Stimulated activated naive CD4-positive, alpha-beta T cell treated with Interleukin-2 at 50 U/mL for 16 hours (primary cell): ENCODE data around the gene SRCAP.

Experiments
- DNase-seq: peaks from one replicate; lab custom pipeline; 2025; lab: John Stamatoyannopoulos, UW

SRCAP gene

DNA sequence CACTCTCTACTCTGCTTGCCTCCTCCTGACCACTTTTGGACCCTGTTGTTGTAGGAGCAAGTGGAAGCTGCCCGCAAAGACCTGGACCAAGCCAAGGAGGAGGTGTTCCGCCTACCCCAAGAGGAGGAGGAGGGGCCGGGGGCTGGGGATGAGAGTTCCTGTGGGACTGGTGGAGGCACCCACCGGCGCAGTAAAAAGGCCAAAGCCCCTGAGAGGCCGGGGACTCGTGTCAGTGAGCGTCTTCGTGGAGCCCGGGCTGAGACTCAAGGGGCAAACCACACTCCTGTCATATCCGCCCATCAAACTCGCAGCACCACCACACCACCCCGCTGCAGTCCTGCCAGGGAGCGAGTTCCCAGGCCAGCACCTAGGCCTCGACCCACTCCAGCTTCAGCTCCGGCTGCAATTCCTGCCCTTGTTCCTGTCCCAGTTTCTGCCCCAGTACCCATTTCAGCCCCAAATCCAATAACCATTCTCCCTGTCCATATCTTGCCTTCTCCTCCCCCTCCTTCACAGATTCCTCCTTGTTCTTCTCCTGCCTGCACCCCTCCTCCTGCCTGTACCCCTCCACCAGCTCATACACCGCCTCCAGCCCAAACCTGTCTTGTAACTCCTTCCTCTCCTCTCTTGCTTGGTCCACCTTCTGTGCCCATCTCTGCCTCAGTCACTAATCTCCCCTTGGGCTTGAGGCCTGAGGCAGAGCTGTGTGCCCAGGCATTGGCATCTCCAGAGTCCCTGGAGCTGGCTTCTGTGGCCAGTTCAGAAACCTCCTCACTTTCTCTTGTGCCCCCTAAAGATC lies 38.2 kb downstream of the SRCAP start:
- no peak for DNase-seq

DNA sequence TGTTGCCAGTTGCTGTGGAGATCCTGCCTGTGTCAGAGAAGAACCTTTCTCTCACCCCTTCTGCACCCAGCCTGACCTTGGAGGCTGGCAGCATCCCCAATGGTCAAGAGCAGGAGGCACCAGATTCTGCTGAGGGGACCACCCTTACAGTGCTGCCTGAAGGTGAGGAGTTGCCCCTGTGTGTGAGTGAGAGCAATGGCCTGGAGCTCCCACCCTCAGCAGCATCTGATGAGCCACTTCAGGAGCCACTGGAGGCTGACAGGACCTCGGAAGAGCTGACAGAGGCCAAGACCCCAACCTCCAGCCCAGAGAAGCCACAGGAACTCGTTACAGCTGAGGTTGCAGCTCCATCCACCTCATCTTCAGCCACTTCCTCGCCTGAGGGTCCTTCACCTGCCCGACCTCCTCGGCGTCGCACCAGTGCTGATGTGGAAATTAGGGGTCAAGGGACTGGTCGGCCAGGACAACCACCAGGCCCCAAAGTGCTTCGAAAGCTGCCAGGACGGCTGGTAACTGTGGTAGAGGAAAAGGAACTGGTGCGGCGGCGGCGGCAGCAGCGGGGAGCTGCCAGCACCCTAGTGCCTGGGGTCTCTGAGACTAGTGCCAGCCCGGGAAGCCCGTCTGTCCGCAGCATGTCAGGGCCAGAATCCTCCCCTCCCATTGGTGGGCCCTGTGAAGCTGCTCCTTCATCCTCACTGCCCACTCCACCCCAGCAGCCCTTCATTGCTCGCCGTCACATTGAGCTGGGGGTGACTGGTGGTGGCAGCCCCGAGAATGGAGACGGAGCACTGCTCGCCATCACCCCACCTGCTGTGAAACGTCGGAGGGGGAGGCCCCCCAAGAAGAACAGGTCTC lies 39.0 kb downstream of the SRCAP start:
- no peak for DNase-seq

DNA sequence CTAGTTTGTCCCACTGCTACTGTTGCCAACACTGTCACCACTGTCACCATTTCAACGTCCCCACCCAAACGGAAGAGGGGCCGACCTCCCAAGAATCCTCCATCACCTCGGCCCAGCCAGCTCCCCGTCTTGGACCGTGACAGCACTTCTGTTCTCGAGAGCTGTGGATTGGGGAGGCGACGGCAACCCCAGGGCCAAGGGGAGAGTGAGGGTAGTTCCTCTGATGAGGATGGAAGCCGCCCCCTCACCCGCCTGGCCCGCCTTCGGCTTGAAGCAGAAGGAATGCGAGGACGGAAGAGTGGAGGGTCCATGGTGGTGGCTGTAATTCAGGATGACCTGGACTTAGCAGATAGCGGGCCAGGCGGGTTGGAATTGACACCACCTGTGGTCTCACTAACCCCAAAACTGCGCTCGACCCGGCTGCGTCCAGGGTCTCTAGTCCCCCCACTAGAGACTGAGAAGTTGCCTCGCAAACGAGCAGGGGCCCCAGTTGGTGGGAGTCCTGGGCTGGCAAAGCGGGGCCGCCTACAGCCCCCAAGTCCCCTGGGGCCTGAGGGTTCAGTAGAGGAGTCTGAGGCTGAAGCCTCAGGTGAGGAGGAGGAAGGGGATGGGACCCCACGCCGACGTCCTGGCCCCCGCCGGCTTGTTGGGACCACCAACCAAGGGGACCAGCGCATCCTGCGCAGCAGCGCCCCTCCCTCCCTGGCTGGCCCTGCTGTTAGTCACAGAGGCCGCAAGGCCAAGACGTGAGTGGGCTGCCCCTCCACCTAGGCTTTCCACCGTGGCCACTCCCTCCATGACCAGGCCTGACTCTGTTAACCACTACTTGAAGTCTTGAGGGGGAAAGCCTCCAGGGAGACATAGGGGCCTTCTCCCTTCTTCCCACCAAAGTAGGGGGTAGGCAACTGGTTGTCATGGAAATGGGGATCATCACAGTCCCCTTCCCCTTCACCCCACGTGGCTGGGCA lies 40.3 kb downstream of the SRCAP start:
- DNase-seq, result no peak

DNA sequence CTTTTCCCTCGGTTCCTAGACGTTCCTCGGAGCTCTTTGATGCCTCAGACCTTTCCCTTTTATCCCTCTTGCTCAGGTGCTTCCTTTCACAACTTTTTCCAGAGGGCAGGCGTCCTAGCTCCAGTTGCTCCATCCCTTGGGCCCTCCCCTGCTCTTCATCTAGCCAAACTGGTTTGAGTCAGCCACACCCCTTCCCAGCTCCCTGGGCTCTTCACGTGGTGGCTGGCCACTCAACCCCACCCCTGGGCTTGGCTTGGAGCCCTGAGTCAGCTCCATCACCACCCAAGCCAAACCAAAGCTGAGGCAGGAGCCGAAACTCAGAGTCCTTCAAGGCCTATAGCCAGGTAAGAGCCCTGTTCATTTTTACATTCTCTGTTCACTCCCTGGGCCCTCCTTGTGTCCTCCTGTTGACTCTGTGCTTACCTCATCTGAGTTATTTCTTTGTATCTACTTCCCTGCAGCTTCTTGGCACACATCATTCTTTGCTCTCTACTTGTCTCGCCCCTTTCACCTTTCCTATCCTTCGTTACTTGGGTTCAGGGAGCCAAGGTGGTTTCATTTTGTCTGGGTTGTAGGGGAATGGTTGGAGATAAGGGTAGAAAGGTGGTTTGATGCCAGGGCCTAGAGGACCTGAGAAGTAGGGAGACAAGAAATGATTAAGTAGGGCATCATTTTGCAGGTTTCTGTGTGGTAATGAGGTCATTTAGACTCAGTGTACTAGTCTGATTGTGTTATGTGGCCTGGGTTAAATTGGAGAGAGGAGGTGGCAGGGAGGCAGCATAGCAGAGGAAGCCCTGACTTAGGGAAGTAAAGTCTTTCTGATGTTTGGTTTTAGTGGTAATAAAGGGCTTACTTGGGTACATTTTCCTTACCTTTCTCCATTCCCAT lies 41.6 kb downstream of the SRCAP start:
- no peak for DNase-seq

DNA sequence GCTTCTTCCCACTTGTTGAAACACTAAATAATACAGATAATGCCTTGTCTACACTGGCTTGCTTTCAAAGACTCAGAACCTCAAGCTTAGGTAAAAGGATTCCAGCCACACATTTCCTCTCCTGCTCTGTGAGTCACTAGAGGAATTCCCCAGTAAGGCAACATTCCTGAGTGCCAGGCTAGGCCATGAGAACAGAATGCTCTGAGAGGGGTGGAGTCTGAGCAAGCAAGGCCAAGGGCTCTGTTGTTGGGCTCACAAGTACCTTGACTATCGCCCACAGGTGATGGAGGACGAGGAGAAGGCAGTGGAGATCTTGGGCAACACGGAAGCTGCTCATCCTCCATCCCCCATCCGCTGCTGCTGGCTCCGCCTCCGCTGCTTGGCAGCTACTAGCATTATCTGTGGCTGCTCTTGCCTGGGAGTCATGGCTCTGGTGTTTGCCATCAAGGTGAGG lies 42.5 kb downstream of the SRCAP start:
- DNase-seq, result no peak

DNA sequence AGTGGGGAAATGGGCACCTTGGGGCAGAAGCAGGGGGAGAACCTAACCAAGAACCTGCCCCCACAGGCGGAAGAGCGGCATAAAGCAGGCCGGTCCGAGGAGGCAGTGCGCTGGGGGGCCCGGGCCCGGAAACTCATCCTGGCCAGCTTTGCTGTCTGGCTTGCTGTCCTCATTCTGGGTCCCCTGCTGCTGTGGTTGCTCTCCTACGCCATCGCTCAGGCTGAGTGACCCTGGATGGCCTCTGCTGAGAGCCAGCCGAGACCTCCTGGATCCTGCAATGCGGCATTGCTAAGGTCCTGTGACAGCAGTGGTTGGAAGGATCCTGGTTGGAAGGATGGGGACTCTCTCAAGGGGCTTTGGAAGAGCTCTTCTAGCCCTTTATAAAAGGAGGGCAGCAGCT lies 44.7 kb downstream of the SRCAP start:
- DNase-seq, result no peak

DNA sequence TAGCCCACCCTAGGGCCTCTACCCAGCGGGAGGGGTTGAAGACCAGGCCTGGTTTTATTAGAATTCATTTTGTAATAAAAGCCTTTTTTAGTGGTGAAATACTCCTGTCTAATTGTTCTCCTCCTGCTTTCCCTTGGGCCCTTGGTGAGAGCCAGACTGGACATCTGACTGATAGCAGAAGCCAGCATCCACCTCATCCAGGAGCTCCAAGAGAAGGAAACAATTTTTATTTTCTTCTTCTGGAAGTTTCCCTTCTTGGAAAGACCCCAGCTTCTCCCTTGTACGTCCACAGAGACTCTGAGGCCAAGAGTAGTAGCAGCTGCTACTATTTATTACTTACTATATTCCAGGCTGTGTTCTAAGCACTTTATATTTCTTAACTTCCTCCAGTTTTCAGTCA lies 45.2 kb downstream of the SRCAP start:
- no peak for DNase-seq

DNA sequence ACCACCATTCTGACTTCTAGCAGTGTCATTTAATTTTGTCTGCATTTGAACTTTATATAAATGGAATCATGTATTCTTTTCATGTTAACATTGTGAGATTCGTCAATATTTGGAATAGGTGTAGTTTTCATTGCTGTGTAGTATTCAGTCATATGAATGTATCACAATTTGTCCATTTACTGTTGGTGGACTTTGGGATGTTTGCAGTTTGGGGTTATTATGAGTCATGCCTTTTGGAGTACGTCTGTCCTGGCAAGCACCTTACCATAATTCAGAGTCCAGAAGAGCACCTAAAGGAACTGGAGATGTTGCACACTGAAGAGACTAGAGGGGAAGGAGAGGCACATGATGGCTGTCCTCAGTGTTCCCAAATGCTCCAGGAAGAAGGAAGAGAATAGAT lies 46.1 kb downstream of the SRCAP start:
- DNase-seq, result no peak

DNA sequence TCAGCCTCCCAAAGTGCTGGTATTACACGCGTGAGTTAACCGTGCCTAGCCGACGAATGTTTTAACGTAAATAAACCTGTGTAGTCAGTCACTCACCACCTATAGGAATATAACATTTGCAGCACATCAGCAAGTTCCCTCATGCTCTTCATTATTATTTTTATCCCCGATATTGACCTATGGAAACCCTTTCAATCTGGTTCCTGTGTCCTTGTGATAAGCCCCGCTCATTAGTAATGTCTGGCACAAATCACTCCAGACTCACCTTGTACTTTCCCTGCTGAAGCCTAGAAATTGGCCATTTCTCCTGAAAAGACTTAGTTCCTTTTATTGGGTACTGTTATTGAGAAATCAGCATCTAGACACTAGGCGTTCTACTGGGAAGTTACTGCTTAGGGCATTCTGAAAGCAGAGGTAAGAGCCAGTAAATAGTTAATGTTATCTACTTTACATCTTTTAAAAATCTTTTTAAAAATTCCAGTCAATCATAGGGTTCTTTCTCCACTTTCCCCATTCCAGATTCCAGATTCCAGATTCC lies 47.7 kb downstream of the SRCAP start:
- DNase-seq, result no peak

DNA sequence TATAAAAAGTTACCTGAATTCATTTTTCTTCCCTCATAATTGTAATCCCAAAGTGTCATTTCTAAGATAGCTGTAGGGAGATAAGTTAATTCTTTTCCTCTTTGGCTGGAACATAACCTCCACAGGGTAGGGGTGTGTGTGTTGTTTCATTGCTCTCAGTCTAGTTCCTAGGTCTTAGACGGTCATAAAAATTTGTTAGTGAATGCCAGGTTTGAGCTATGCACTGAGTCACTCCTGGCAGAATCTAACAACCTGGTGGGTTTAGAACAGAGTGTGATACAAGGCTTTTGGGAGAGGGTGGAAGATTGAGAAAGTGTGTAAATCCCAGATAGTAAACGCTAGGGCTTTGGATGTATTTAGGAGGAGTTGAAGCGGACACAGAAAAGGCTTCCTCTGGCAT lies 48.4 kb downstream of the SRCAP start:
- DNase-seq, result no peak

DNA sequence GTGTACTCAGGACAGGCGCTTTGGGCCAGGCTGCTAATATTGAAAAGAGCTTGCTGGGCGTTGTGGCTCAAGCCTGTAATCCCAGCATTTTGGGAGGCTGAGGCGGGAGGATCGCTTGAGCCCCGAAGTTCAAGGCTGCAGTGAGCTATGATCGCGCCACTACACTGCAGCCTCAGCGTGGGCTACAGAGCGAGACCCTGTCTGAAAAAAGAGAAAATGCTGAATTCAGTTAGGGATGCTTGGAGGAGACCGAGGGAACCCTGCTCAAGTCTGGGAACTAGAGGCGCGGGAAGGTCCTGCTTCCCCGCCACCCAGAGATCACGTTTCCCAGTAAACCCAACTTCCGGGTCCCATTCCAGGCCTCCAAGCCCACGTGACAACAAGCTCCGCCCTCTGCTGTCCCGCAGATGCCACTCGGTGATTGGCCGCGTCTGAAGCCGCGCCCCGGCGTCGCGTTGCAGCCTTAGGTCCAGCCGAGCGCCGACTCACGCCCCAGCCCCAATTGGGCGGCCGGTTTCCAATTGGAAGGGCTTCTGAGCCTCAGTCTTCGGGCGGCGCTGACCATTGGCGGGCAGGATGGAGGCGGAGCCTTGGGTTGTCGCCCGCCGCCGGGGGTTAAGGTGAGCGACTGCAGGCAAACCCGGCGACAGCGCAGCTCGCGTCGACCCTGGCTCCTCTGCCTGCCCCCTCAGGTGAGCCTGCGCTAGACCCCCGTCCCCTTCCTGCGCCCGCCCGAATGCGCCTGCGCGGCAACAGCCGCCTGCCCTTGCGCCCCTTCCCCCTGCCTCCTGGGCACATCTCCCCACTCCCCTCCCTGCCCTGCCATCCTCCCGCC lies 49.0 kb downstream of the SRCAP start, which contains the start of gene PHKG2:
Gene PHKG2 (plus strand): TSS at position 627 of the 835 bp plus-strand sequence. CDS start 396 bp downstream, outside the sequence.
- peak; percentile 97 for DNase-seq

DNA sequence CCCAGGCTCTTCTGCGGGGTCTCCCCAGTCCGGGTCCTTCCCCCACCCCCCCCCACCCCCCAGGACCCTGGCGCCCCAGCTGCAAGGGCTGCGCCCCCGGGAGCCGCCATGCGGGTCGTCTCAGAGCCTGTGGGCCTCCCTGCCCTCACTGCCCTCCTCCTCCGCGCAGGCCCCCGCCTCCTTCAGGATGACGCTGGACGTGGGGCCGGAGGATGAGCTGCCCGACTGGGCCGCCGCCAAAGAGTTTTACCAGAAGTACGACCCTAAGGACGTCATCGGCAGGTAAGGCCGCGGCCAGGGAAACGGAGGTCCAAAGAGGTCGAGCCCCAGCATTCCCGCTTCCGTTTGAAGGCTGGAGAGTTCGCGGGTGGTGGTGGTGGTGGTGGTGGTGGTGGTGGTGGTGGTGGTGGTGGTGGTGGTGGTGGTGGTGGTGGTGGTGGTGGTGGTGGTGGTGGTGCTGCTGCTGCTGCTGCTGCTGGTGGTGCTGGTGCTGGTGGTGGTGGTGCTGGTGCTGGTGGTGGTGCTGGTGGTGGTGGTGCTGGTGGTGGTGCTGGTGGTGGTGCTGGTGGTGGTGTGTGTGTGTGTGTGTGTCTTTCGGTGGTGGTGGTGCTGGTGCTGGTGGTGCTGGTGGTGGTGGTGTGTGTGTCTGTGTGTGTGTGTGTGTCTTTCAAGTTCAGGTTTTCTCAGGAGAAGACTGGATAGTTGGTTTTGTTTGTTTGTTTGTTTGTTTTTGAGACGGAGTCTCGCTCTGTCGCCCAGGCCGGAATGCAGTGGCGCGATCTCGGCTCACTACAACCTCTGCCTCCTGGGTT lies 49.9 kb downstream of the SRCAP start:
- DNase-seq, result no peak

DNA sequence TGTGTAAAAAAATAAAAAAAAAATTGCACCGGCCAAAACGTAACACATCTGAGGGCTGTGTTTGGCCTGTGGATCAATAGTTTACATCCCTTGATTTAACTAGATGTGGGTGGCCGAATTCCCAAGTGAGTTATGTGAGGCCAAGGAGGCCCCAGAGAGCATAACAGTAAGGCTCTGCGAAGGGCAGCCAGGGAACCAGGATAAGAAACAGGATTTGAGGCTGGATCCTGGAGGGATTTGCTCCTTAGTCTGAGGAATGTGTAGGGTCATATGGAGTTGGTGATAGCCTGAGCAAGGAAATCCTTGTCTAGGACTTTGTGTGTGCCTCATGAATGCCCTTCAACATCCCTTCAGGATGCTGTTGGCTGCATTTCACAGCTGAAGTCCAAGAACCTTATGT lies 51.2 kb downstream of the SRCAP start:
- no peak for DNase-seq

DNA sequence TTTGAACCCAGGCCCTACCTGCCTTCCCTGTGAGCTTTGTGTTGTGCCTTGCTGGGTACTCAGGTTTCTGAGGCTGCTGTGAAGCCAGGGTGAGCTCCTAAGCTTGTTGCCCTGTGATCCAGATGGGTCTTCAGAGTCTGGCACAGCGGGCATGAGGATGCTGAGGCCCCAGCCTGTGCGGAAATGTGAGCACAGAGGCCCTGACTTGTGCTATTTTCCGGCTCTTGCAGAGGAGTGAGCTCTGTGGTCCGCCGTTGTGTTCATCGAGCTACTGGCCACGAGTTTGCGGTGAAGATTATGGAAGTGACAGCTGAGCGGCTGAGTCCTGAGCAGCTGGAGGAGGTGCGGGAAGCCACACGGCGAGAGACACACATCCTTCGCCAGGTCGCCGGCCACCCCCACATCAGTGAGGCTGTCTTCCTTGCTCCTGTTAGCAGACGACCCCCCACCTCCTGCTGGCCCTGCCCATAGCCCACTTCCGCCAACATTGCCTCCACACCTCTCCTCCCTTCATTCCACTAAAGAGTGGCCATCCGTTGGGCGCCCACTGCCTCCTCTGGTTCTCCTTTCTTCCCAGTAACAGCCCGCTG lies 52.0 kb downstream of the SRCAP start:
- no peak for DNase-seq

DNA sequence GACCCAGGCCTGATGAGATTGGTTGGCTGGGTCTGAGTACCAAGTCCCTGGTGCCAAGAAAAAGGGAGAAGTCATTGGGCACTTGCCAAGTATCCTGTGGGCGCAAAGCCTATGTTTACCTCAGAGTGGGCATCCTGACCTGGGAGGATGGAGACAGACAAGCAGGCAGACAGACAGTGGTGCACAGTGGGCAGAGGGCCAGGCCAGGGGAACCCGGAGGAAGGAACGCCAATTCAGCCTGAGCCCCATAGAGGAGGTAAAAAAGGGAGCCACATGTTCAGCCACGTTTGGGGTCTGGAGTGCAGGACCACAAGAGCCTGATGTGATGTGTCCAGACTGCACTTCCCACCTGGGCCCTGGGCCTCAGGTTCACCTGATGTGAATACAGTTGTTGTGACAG lies 54.6 kb downstream of the SRCAP start:
- DNase-seq, result no peak

DNA sequence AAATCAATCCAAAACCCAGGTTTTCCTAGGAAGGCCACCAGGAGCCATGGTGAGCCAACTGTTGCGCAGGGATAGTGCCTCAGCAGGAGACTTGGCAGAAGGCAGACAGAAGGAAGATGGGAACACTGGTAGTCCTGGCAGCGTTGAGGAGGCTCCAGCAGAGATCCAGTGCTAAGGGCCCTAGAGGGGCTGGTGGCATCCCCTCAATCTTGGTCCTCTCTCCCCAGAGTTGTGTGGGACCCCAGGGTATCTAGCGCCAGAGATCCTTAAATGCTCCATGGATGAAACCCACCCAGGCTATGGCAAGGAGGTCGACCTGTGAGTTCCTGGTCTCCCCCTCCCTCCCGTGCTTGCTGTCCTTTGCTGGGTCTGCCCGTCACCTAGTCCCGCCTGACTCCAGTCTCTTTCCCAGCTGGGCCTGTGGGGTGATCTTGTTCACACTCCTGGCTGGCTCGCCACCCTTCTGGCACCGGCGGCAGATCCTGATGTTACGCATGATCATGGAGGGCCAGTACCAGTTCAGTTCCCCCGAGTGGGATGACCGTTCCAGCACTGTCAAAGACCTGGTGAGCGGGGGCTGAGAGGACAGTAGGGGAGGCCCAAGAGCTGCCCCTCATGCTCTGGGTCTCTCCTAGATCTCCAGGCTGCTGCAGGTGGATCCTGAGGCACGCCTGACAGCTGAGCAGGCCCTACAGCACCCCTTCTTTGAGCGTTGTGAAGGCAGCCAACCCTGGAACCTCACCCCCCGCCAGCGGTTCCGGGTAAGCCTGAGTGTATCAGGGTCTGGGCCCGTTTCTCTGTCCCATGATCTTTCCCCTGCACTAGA lies 57.2 kb downstream of the SRCAP start:
- no peak for DNase-seq

DNA sequence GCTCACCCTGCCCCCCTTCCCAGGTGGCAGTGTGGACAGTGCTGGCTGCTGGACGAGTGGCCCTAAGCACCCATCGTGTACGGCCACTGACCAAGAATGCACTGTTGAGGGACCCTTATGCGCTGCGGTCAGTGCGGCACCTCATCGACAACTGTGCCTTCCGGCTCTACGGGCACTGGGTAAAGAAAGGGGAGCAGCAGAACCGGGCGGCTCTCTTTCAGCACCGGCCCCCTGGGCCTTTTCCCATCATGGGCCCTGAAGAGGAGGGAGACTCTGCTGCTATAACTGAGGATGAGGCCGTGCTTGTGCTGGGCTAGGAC lies 57.8 kb downstream of the SRCAP start:
- DNase-seq, result no peak

DNA sequence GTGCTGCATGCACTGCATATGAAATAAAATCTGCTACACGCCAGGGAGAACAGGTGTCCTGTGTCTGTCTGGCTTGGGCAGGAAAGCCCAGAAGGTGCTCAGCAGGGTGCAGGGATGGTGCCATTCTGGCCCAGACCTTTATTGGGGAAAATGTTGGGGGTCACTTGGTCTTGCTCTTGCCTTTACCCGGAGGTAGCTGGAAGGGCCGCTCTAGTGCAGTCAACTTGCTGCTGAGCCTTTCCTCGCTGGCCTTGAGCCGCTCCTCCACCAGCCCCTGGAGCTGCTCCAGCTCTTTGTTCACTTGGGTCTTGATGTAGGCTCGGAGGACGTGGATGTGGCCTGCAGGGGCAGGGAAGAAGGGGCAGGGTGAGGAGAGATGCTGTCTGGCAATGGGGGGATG lies 58.3 kb downstream of the SRCAP start:
- DNase-seq, result no peak
